SU-DHL-6 (cell line): ENCODE results near the gene CCL22.

ENCODE experiments used
- H2AFZ ChIP-seq: fragments of 200-600 bp; sonication (generic); 2 replicates; pipeline ENCODE4 v1.6.1; 2014; ENCODE audit warnings: low read depth, mild to moderate bottlenecking, moderate library complexity, mixed read lengths, antibody characterized with exemption, low read length; ENCODE audit not compliant: severe bottlenecking
- H3F3A ChIP-seq: fragments of 200-600 bp; shearing (Covaris generic); 2 replicates; pipeline ENCODE4 v1.6.0; 2016; ENCODE audit warnings: antibody characterized with exemption, mild to moderate bottlenecking; ENCODE audit not compliant: insufficient read depth
- H3K27ac ChIP-seq: fragments of 200-600 bp; sonication (generic); 2 replicates; pipeline ENCODE4 v1.5.1; 2016; ENCODE audit warnings: low read depth, mild to moderate bottlenecking, low read length, moderate library complexity, mixed read lengths
- H3K27me3 ChIP-seq: fragments of 200-600 bp; sonication (generic), shearing (Covaris generic); 2 replicates; pipeline ENCODE4 v1.6.0; 2014; ENCODE audit warnings: mild to moderate bottlenecking, low read length
- H3K36me3 ChIP-seq: fragments of 200-600 bp; sonication (generic); 2 replicates; pipeline ENCODE4 v1.6.1; 2014; ENCODE audit warnings: mild to moderate bottlenecking, low read length, mixed read lengths
- H3K4me2 ChIP-seq: fragments of 300-600, 200-600 bp; shearing (Covaris generic), sonication (generic); 2 replicates; pipeline ENCODE4 v1.6.0; 2014; ENCODE audit warnings: low read length, low read depth, mild to moderate bottlenecking; ENCODE audit not compliant: poor library complexity, severe bottlenecking
- H3K4me3 ChIP-seq: fragments of 200-600 bp; sonication (generic); 2 replicates; pipeline ENCODE4 v1.5.1; 2014; ENCODE audit warnings: antibody characterized with exemption, low read length, mild to moderate bottlenecking, mixed read lengths; ENCODE audit not compliant: insufficient read depth, poor library complexity, severe bottlenecking
- H3K79me2 ChIP-seq: fragments of 200-600 bp; sonication (generic); 2 replicates; pipeline ENCODE4 v1.6.1; 2014; ENCODE audit warnings: mild to moderate bottlenecking, low read length, moderate library complexity; ENCODE audit not compliant: insufficient read depth
- H3K9ac ChIP-seq: fragments of 200-600 bp; sonication (generic); 2 replicates; pipeline ENCODE4 v1.7.0; 2014; ENCODE audit warnings: mild to moderate bottlenecking, low read length
- H3K9me2 ChIP-seq: fragments of 200-600 bp; sonication (generic); replicated peaks from 2 replicates; pipeline ENCODE4 v1.6.1; 2014; ENCODE audit warnings: low read length; ENCODE audit not compliant: insufficient read depth
- H3K9me3 ChIP-seq: fragments of 200-600 bp; sonication (generic); 2 replicates; pipeline ENCODE4 v1.6.1; 2014; ENCODE audit warnings: low read length, mixed read lengths; ENCODE audit not compliant: insufficient read depth
- H4K20me1 ChIP-seq: fragments of 200-600 bp; sonication (generic); 2 replicates; pipeline ENCODE4 v1.6.1; 2014; ENCODE audit warnings: low read depth, mild to moderate bottlenecking, antibody characterized with exemption, low read length, moderate library complexity, mixed read lengths
- CTCF ChIP-seq: fragments of 200-600 bp; sonication (generic); IDR thresholded peaks from one replicate; pipeline ENCODE4 v1.5.1; 2017; ENCODE audit warnings: antibody characterized with exemption, mild to moderate bottlenecking, low read length, moderate library complexity; ENCODE audit not compliant: insufficient read depth, poor library complexity, severe bottlenecking
- EZH2phosphoT487 ChIP-seq: fragments of 200-600 bp; sonication (generic), shearing (Covaris generic); conservative IDR thresholded peaks from 2 replicates; pipeline ENCODE4 v1.6.1; 2018; ENCODE audit warnings: mild to moderate bottlenecking, antibody characterized with exemption, low read length, moderate library complexity, mixed read lengths

Gene CCL22

GRCh38 chr16:57377080-57377841 is 18.7 kb downstream of the CCL22 start:
- Histone ChIP-seq H3K79me2 (no peaks in the 10 kb centered on the region), H3K27ac (no peak overlapping the region), H3K9me2 (no peaks in the 10 kb centered on the region), H3F3A (no peaks in the 10 kb centered on the region), H3K36me3 (no peaks in the 10 kb centered on the region), H3K27me3 (no peaks in the 10 kb centered on the region), H2AFZ (no peak overlapping the region), H3K9ac (no peak overlapping the region), H3K4me3 (no peak overlapping the region), H3K9me3 (no peaks in the 10 kb centered on the region), H4K20me1 (no peaks in the 10 kb centered on the region), H3K4me2 (peak overlapping the region; percentile 11)
- no peak for TF ChIP-seq CTCF
- no peak for TF ChIP-seq EZH2phosphoT487

GRCh38 chr16:57379579-57379978 is 21.0 kb downstream of the CCL22 start:
- no peak overlapping the region for H3K4me2 ChIP-seq
- H3K36me3 ChIP-seq: no peaks in the 10 kb centered on the region
- H3F3A ChIP-seq: no peaks in the 10 kb centered on the region
- no peak for TF ChIP-seq CTCF
- no peak for TF ChIP-seq EZH2phosphoT487
- H3K9ac ChIP-seq: no peak overlapping the region
- no peaks in the 10 kb centered on the region for H3K79me2 ChIP-seq
- H3K27ac ChIP-seq: no peak overlapping the region
- no peaks in the 10 kb centered on the region for H4K20me1 ChIP-seq
- H3K9me2 ChIP-seq: no peaks in the 10 kb centered on the region
- H3K27me3 ChIP-seq: no peaks in the 10 kb centered on the region
- no peaks in the 10 kb centered on the region for H3K9me3 ChIP-seq
- no peak overlapping the region for H3K4me3 ChIP-seq
- no peak overlapping the region for H2AFZ ChIP-seq

- no peak overlapping the region for H2AFZ ChIP-seq
- no peaks in the 10 kb centered on the region for H3K27me3 ChIP-seq
- no peaks in the 10 kb centered on the region for H3K36me3 ChIP-seq
- H3K9ac ChIP-seq: no peak overlapping the region
- no peak overlapping the region for H3K4me2 ChIP-seq
- H3K79me2 ChIP-seq: no peaks in the 10 kb centered on the region
- H3K27ac ChIP-seq: no peak overlapping the region
- no peaks in the 10 kb centered on the region for H4K20me1 ChIP-seq
- TF ChIP-seq CTCF (no peak), EZH2phosphoT487 (no peak)
- no peaks in the 10 kb centered on the region for H3K9me3 ChIP-seq
- no peaks in the 10 kb centered on the region for H3F3A ChIP-seq
- no peaks in the 10 kb centered on the region for H3K9me2 ChIP-seq
- no peak overlapping the region for H3K4me3 ChIP-seq
Observed at GRCh38 chr16:57380671-57381462, 22.3 kb downstream of the CCL22 start.
